Neural progenitor cell (in vitro differentiated cells): Measurements from ENCODE around the gene PLCB3.

Experiments
- EZH2 ChIP-seq: fragments of 200-600 bp; sonication (generic); IDR thresholded peaks from 2 replicates; pipeline ENCODE4 v1.6.1; 2017; ENCODE audit warnings: antibody characterized with exemption, mild to moderate bottlenecking, moderate library complexity
- TF ChIP-seq, protein P1 (sequence below): fragments of 200-600 bp; sonication (generic); IDR thresholded peaks from 2 replicates; pipeline ENCODE4 v1.5.1; 2017; ENCODE audit warnings: antibody characterized with exemption, mild to moderate bottlenecking

DNA sequence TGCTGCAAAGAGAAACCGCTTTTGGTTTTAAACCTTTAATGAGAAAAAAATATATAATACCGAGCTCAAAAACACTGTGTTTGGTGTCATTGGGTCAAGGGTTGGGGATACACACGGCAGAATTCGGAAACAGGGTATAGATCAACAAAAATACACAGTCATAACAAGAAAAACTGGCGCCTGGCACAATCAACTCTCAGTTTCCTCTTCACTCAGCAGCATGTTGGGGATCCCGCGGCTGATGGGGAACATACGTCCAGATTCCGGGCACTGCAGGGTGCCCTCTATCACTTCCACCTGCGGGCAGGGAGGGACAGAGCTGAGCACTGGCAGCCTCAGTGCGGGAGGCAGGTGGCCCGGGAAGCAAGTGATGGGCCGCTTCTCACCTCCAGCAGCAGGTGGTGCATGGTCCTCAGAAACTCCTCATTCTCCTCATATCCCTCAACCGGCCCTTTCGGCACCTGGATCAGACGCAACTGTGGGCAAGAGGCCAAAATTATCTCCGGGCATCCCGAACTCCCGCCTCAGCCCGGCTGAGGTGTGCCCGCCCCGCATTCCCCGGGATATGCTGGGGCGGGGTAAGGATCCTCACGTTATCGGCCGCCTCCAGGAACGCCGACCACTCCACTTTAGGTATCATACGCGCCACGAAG is 65.5 kb downstream of the PLCB3 start:
- TF ChIP-seq, protein P1, sequence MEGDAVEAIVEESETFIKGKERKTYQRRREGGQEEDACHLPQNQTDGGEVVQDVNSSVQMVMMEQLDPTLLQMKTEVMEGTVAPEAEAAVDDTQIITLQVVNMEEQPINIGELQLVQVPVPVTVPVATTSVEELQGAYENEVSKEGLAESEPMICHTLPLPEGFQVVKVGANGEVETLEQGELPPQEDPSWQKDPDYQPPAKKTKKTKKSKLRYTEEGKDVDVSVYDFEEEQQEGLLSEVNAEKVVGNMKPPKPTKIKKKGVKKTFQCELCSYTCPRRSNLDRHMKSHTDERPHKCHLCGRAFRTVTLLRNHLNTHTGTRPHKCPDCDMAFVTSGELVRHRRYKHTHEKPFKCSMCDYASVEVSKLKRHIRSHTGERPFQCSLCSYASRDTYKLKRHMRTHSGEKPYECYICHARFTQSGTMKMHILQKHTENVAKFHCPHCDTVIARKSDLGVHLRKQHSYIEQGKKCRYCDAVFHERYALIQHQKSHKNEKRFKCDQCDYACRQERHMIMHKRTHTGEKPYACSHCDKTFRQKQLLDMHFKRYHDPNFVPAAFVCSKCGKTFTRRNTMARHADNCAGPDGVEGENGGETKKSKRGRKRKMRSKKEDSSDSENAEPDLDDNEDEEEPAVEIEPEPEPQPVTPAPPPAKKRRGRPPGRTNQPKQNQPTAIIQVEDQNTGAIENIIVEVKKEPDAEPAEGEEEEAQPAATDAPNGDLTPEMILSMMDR: no peak
- TF ChIP-seq EZH2: no peak
